HEK293 (cell line): ENCODE measurements around the gene CRACDL.

Experiments used
- SALL2 ChIP-seq: fragments of 450-650 bp; formaldehyde crosslinking; IDR thresholded peaks from 2 replicates; pipeline ENCODE4 v1.5.0; 2017; ENCODE audit warnings: missing biosample characterization, mild to moderate bottlenecking, missing genetic modification characterization, borderline replicate concordance
- ZNF121 ChIP-seq: fragments of 450-650 bp; formaldehyde crosslinking; IDR thresholded peaks from 2 replicates; pipeline ENCODE4 v1.5.1; 2016; ENCODE audit warnings: missing biosample characterization, missing genetic modification characterization

GRCh38 chr2:98805412-98806171 lies 130.4 kb downstream of the CRACDL start:
- no peak for TF ChIP-seq ZNF121 (tag by site-specific recombination)
- TF ChIP-seq SALL2, result no peak
